ENCODE measurements around the gene C3. TPM values are rescaled to one million over a fixed set of nuclear protein-coding genes. Genes with fewer than 3 reads are reported as not detected.

Gene C3
- total and polyA plus RNA-seq, 2 of the 13 experiments (the other 11 are each of a cell fraction or from before 2014, with no cell fraction given) = 1,455 to 6,272 TPM

DNA sequence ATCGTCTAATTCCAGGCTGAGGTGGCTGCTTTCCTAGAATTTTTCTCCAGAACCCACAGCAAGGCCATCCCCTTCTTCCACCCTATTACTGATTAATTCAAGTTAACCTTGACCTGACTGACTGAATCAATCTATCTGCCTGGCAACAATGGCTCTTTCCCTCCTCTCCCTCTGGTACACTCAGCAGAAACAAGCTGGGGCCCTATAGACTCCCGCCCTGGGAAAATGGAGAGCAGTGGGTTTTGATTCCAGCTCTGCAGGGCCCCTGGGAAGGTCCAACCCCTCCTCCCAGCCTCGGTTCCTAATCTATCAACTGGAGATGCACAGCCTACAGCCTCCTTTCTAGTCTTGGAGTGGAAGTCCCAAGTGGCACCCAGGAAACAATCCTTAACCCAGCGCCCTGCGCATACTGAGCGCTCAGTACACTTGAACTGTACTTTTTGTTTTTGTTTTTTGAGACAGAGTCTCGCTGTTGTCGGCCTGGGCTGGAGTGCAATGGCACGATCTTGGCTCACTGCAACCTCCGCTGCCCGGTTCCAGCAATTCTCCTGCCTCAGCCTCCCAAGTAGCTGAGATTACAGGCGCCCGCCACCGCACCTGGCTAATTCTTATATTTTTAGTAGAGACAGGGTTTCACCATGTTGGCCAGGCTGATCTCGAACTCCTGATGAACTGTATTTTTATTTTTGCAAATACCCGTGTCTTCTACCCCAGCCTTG lies 5.2 kb upstream of the C3 start (continued):
- TF ChIP-seq, protein P1, sequence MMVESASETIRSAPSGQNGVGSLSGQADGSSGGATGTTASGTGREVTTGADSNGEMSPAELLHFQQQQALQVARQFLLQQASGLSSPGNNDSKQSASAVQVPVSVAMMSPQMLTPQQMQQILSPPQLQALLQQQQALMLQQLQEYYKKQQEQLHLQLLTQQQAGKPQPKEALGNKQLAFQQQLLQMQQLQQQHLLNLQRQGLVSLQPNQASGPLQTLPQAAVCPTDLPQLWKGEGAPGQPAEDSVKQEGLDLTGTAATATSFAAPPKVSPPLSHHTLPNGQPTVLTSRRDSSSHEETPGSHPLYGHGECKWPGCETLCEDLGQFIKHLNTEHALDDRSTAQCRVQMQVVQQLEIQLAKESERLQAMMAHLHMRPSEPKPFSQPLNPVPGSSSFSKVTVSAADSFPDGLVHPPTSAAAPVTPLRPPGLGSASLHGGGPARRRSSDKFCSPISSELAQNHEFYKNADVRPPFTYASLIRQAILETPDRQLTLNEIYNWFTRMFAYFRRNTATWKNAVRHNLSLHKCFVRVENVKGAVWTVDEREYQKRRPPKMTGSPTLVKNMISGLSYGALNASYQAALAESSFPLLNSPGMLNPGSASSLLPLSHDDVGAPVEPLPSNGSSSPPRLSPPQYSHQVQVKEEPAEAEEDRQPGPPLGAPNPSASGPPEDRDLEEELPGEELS (CRISPR knock-in tag; IDR thresholded peaks at IDR 0.05) = peak; percentile 68; the same call in 1 of the 2 replicates
- TF ChIP-seq, protein P2, sequence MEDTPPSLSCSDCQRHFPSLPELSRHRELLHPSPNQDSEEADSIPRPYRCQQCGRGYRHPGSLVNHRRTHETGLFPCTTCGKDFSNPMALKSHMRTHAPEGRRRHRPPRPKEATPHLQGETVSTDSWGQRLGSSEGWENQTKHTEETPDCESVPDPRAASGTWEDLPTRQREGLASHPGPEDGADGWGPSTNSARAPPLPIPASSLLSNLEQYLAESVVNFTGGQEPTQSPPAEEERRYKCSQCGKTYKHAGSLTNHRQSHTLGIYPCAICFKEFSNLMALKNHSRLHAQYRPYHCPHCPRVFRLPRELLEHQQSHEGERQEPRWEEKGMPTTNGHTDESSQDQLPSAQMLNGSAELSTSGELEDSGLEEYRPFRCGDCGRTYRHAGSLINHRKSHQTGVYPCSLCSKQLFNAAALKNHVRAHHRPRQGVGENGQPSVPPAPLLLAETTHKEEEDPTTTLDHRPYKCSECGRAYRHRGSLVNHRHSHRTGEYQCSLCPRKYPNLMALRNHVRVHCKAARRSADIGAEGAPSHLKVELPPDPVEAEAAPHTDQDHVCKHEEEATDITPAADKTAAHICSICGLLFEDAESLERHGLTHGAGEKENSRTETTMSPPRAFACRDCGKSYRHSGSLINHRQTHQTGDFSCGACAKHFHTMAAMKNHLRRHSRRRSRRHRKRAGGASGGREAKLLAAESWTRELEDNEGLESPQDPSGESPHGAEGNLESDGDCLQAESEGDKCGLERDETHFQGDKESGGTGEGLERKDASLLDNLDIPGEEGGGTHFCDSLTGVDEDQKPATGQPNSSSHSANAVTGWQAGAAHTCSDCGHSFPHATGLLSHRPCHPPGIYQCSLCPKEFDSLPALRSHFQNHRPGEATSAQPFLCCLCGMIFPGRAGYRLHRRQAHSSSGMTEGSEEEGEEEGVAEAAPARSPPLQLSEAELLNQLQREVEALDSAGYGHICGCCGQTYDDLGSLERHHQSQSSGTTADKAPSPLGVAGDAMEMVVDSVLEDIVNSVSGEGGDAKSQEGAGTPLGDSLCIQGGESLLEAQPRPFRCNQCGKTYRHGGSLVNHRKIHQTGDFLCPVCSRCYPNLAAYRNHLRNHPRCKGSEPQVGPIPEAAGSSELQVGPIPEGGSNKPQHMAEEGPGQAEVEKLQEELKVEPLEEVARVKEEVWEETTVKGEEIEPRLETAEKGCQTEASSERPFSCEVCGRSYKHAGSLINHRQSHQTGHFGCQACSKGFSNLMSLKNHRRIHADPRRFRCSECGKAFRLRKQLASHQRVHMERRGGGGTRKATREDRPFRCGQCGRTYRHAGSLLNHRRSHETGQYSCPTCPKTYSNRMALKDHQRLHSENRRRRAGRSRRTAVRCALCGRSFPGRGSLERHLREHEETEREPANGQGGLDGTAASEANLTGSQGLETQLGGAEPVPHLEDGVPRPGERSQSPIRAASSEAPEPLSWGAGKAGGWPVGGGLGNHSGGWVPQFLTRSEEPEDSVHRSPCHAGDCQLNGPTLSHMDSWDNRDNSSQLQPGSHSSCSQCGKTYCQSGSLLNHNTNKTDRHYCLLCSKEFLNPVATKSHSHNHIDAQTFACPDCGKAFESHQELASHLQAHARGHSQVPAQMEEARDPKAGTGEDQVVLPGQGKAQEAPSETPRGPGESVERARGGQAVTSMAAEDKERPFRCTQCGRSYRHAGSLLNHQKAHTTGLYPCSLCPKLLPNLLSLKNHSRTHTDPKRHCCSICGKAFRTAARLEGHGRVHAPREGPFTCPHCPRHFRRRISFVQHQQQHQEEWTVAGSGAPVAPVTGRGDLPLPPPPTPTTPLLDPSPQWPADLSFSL (CRISPR knock-in tag; IDR thresholded peaks at IDR 0.05) = no peak
- TF ChIP-seq ZMYM2 (CRISPR knock-in tag; IDR thresholded peaks at IDR 0.05) = no peak
- TF ChIP-seq, protein P3, sequence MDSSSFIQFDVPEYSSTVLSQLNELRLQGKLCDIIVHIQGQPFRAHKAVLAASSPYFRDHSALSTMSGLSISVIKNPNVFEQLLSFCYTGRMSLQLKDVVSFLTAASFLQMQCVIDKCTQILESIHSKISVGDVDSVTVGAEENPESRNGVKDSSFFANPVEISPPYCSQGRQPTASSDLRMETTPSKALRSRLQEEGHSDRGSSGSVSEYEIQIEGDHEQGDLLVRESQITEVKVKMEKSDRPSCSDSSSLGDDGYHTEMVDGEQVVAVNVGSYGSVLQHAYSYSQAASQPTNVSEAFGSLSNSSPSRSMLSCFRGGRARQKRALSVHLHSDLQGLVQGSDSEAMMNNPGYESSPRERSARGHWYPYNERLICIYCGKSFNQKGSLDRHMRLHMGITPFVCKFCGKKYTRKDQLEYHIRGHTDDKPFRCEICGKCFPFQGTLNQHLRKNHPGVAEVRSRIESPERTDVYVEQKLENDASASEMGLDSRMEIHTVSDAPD (CRISPR knock-in tag; IDR thresholded peaks at IDR 0.05) = no peak
- TF ChIP-seq ZNF83 (CRISPR knock-in tag; IDR thresholded peaks at IDR 0.05; ENCODE audit: borderline replicate concordance) = no peak
- TF ChIP-seq, protein P4, sequence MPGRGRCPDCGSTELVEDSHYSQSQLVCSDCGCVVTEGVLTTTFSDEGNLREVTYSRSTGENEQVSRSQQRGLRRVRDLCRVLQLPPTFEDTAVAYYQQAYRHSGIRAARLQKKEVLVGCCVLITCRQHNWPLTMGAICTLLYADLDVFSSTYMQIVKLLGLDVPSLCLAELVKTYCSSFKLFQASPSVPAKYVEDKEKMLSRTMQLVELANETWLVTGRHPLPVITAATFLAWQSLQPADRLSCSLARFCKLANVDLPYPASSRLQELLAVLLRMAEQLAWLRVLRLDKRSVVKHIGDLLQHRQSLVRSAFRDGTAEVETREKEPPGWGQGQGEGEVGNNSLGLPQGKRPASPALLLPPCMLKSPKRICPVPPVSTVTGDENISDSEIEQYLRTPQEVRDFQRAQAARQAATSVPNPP (CRISPR knock-in tag; IDR thresholded peaks at IDR 0.05) = no peak
- no peak for TF ChIP-seq ZNF24 (IDR thresholded peaks at IDR 0.05)
- 0 out of 2 replicates have a peak, but pooled peaks have one; percentile 7 for TF ChIP-seq REPIN1 (CRISPR knock-in tag; IDR thresholded peaks at IDR 0.05; ENCODE audit: borderline replicate concordance, low read depth)
- no peak for TF ChIP-seq LCORL (IDR thresholded peaks at IDR 0.05)
- 0 out of 2 replicates have a peak, but pooled peaks have one; percentile 48 for TF ChIP-seq LCORL (CRISPR knock-in tag; IDR thresholded peaks at IDR 0.05)
- TF ChIP-seq, protein P5, sequence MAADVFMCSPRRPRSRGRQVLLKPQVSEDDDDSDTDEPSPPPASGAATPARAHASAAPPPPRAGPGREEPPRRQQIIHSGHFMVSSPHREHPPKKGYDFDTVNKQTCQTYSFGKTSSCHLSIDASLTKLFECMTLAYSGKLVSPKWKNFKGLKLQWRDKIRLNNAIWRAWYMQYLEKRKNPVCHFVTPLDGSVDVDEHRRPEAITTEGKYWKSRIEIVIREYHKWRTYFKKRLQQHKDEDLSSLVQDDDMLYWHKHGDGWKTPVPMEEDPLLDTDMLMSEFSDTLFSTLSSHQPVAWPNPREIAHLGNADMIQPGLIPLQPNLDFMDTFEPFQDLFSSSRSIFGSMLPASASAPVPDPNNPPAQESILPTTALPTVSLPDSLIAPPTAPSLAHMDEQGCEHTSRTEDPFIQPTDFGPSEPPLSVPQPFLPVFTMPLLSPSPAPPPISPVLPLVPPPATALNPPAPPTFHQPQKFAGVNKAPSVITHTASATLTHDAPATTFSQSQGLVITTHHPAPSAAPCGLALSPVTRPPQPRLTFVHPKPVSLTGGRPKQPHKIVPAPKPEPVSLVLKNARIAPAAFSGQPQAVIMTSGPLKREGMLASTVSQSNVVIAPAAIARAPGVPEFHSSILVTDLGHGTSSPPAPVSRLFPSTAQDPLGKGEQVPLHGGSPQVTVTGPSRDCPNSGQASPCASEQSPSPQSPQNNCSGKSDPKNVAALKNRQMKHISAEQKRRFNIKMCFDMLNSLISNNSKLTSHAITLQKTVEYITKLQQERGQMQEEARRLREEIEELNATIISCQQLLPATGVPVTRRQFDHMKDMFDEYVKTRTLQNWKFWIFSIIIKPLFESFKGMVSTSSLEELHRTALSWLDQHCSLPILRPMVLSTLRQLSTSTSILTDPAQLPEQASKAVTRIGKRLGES (CRISPR knock-in tag; IDR thresholded peaks at IDR 0.05; ENCODE audit: borderline replicate concordance) = no peak
- TF ChIP-seq NFRKB (IDR thresholded peaks at IDR 0.05) = no peak
- peak; percentile 37; the same call in 1 of the 2 replicates for TF ChIP-seq ELF3 (CRISPR knock-in tag; IDR thresholded peaks at IDR 0.05)
- TF ChIP-seq ZMAT3 (CRISPR knock-in tag; conservative IDR thresholded peaks at IDR 0.05) = no peak
- no peak for TF ChIP-seq NFE2L1 (CRISPR knock-in tag; IDR thresholded peaks at IDR 0.05; ENCODE audit: borderline replicate concordance)
